Measurements from ENCODE around the gene DDX24. TPM values are rescaled to one million over a fixed set of nuclear protein-coding genes. Genes with fewer than 3 reads are reported as not detected.

The DDX24 gene
- total and polyA plus RNA-seq, 9 of the 15 experiments (the other 6 are each of a cell fraction or from before 2014, with no cell fraction given): 82.4 to 175 (median 122) TPM

DNA sequence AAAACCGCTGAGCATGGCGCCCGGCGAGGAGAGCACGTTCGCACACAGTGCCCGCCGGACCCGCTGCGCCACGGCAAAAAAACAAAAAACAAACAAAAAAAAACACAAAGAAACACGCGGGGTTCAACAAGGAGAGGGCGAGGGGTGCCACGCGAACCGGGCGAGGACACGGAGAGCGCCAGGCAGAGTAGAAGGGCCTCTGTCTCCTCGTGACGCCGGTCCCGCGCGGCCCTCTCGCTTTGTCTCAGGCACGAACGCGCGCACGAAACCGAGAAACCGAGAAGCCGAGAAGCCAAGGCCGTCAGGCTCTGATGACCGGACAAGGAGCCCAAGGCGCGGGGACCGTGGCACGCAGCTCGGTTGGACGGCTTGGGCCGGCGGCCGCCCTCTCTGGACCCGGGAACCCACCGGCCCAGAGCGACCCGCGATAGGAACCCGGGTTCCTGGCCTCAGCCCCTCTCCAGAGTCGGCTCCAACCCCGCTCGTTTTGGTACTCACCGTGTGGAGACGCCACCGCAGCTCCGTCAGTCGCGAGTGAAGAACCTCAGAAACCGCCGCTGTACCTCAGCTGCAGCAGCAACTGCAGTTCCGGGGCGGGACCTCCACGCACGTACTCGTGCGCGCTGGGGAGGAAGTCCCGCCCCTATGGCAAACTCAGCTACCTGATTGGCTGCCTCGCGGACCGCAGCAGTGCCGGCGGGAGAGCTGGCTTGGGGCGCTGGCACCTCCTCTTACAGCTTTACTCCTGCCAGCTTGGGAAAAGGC is at the start of gene DDX24, which contains the start of gene IFI27L1 (continued):
- TF ChIP-seq, protein P1, sequence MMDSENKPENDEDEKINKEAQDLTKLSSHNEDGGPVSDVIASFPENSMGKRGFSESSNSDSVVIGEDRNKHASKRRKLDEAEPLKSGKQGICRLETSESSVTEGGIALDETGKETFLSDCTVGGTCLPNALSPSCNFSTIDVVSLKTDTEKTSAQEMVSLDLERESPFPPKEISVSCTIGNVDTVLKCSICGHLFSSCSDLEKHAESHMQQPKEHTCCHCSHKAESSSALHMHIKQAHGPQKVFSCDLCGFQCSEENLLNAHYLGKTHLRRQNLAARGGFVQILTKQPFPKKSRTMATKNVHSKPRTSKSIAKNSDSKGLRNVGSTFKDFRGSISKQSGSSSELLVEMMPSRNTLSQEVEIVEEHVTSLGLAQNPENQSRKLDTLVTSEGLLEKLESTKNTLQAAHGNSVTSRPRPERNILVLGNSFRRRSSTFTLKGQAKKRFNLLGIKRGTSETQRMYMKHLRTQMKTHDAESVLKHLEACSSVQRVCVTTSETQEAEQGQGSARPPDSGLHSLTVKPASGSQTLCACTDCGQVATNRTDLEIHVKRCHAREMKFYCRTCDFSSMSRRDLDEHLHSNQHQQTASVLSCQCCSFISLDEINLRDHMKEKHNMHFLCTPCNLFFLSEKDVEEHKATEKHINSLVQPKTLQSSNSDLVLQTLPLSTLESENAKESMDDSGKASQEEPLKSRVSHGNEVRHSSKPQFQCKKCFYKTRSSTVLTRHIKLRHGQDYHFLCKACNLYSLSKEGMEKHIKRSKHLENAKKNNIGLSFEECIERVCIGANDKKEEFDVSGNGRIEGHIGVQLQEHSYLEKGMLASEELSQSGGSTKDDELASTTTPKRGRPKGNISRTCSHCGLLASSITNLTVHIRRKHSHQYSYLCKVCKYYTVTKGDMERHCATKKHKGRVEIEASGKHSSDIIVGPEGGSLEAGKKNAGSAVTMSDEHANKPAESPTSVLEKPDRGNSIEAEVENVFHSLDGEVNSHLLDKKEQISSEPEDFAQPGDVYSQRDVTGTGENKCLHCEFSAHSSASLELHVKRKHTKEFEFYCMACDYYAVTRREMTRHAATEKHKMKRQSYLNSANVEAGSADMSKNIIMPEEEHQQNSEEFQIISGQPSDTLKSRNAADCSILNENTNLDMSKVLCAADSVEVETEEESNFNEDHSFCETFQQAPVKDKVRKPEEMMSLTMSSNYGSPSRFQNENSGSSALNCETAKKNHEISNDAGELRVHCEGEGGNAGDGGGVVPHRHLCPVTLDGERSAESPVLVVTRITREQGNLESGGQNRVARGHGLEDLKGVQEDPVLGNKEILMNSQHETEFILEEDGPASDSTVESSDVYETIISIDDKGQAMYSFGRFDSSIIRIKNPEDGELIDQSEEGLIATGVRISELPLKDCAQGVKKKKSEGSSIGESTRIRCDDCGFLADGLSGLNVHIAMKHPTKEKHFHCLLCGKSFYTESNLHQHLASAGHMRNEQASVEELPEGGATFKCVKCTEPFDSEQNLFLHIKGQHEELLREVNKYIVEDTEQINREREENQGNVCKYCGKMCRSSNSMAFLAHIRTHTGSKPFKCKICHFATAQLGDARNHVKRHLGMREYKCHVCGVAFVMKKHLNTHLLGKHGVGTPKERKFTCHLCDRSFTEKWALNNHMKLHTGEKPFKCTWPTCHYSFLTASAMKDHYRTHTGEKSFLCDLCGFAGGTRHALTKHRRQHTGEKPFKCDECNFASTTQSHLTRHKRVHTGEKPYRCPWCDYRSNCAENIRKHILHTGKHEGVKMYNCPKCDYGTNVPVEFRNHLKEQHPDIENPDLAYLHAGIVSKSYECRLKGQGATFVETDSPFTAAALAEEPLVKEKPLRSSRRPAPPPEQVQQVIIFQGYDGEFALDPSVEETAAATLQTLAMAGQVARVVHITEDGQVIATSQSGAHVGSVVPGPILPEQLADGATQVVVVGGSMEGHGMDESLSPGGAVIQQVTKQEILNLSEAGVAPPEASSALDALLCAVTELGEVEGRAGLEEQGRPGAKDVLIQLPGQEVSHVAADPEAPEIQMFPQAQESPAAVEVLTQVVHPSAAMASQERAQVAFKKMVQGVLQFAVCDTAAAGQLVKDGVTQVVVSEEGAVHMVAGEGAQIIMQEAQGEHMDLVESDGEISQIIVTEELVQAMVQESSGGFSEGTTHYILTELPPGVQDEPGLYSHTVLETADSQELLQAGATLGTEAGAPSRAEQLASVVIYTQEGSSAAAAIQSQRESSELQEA (IDR thresholded peaks at IDR 0.05; ENCODE audit: low read depth): no peak
- TF ChIP-seq, protein P2, sequence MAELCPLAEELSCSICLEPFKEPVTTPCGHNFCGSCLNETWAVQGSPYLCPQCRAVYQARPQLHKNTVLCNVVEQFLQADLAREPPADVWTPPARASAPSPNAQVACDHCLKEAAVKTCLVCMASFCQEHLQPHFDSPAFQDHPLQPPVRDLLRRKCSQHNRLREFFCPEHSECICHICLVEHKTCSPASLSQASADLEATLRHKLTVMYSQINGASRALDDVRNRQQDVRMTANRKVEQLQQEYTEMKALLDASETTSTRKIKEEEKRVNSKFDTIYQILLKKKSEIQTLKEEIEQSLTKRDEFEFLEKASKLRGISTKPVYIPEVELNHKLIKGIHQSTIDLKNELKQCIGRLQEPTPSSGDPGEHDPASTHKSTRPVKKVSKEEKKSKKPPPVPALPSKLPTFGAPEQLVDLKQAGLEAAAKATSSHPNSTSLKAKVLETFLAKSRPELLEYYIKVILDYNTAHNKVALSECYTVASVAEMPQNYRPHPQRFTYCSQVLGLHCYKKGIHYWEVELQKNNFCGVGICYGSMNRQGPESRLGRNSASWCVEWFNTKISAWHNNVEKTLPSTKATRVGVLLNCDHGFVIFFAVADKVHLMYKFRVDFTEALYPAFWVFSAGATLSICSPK (IDR thresholded peaks at IDR 0.05; ENCODE audit: borderline replicate concordance): no peak
- no peak for TF ChIP-seq ILF3 (IDR thresholded peaks at IDR 0.05; ENCODE audit: borderline replicate concordance)
- TF ChIP-seq SMAD3 (CRISPR knock-in tag; conservative IDR thresholded peaks at IDR 0.05): no peak
- TF ChIP-seq, protein P3, sequence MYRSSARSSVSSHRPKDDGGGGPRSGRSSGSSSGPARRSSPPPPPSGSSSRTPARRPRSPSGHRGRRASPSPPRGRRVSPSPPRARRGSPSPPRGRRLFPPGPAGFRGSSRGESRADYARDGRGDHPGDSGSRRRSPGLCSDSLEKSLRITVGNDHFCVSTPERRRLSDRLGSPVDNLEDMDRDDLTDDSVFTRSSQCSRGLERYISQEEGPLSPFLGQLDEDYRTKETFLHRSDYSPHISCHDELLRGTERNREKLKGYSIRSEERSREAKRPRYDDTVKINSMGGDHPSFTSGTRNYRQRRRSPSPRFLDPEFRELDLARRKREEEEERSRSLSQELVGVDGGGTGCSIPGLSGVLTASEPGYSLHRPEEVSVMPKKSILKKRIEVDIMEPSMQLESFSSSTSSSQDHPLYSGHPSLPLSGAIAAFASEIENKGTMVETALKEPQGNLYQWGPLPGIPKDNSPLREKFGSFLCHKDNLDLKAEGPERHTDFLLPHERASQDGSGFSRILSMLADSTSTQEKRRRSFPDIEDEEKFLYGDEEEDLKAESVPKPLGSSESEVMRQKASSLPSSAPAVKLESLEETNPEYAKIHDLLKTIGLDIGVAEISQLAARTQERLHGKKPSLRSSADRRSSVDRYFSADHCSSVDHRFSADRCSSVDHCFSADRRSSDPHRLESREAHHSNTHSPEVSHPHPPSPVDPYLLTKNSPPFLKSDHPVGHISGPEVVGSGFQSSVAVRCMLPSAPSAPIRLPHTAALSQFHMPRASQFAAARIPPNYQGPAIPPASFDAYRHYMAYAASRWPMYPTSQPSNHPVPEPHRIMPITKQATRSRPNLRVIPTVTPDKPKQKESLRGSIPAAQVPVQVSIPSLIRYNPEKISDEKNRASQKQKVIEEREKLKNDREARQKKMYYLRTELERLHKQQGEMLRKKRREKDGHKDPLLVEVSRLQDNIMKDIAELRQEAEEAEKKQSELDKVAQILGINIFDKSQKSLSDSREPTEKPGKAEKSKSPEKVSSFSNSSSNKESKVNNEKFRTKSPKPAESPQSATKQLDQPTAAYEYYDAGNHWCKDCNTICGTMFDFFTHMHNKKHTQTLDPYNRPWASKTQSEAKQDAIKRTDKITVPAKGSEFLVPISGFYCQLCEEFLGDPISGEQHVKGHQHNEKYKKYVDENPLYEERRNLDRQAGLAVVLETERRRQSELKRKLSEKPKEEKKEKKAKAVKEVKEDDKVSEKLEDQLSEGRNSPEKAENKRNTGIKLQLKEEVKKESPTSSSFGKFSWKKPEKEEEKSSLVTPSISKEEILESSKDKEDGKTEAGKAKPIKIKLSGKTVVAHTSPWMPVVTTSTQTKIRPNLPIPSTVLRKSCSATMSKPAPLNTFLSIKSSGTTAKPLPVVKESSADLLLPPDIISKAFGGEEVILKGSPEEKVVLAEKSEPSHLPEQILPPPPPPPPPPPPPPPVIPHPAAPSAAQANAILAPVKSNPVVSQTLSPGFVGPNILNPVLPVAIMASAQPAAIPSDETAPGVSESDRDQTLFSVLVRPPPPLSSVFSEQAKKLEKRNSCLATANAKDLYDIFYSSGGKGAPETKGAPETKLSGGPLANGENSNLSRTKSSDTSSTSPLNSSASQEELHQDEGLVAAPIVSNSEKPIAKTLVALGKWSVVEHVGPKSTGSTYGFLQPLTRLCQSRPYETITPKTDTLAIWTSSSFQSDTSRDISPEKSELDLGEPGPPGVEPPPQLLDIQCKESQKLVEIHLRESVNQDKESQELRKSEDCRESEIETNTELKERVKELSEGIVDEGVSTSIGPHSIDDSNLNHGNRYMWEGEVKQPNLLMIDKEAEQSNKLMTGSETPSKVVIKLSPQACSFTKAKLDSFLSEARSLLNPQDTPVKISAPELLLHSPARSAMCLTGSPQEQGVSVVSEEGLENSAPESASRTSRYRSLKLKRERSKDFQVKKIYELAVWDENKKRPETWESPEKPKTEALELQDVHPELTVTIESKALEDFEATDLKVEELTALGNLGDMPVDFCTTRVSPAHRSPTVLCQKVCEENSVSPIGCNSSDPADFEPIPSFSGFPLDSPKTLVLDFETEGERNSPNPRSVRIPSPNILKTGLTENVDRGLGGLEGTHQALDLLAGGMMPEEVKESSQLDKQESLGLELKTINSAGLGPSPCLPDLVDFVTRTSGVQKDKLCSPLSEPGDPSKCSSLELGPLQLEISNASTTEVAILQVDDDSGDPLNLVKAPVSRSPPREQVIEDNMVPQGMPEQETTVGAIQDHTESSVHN (IDR thresholded peaks at IDR 0.05; ENCODE audit: borderline replicate concordance in 1 of 2, low read depth in 1 of 2): no peak
